GM19452 (cell line): Measurements from ENCODE around the gene SRPRB.

Experiments
- ATAC-seq: cut with Tn5 transposase; IDR thresholded peaks from one replicate; pipeline ENCODE4 v1.9.1; 2021; ENCODE audit not compliant: unreplicated experiment

SRPRB gene

GRCh38 chr3:133825969-133826727, 20.5 kb downstream of the SRPRB start:
- no peak for ATAC-seq

- ATAC-seq: no peak
Observed at GRCh38 chr3:133827136-133827535, 21.5 kb downstream of the SRPRB start.

GRCh38 chr3:133827684-133828083, 22.1 kb downstream of the SRPRB start:
- no peak for ATAC-seq

- ATAC-seq: no peak
Observed at GRCh38 chr3:133828576-133829309, 23.1 kb downstream of the SRPRB start.

- ATAC-seq: no peak
Observed at GRCh38 chr3:133829310-133829707, 23.7 kb downstream of the SRPRB start.

- ATAC-seq: no peak
Observed at GRCh38 chr3:133830071-133830470, 24.5 kb downstream of the SRPRB start.

GRCh38 chr3:133831966-133832801, 26.6 kb downstream of the SRPRB start:
- no peak for ATAC-seq

- no peak for ATAC-seq
Observed at GRCh38 chr3:133832802-133833144, 27.2 kb downstream of the SRPRB start.

GRCh38 chr3:133833267-133833666, 27.7 kb downstream of the SRPRB start:
- no peak for ATAC-seq

- no peak for ATAC-seq
Observed at GRCh38 chr3:133833880-133834620, 28.4 kb downstream of the SRPRB start.

GRCh38 chr3:133834621-133835417, 29.2 kb downstream of the SRPRB start:
- ATAC-seq: no peak

GRCh38 chr3:133835418-133835743, 29.8 kb downstream of the SRPRB start:
- ATAC-seq: no peak

- ATAC-seq: no peak
Observed at GRCh38 chr3:133835961-133836360, 30.3 kb downstream of the SRPRB start.

- no peak for ATAC-seq
Observed at GRCh38 chr3:133836497-133837158, 31.0 kb downstream of the SRPRB start.

- no peak for ATAC-seq
Observed at GRCh38 chr3:133837487-133838295, 32.1 kb downstream of the SRPRB start.

- no peak for ATAC-seq
Observed at GRCh38 chr3:133838296-133838789, 32.7 kb downstream of the SRPRB start.

GRCh38 chr3:133838916-133839800, 33.5 kb downstream of the SRPRB start:
- no peak for ATAC-seq
